ENCODE data around the gene RSRP1.

The RSRP1 gene

GRCh38 chr1:25217598-25218232 is 29.5 kb downstream of the RSRP1 start:
- Histone ChIP-seq H3K27ac (ENCODE audit: low read depth, low read length) (no peak overlapping the region), H3K9me3 (ENCODE audit: control insufficient read depth in 1 of 2, low read length in 2 of 2) (no peaks in the 10 kb centered on the region), H3K4me1 (ENCODE audit: control insufficient read depth in 1 of 2, insufficient read depth in 2 of 2, low read length in 2 of 2) (no peaks in the 10 kb centered on the region), H3K9ac (ENCODE audit: low read depth in 1 of 2, low read length in 2 of 2) (no peak overlapping the region), H3K36me3 (ENCODE audit: control insufficient read depth in 1 of 2, insufficient read depth in 2 of 2, low read length in 2 of 2) (peaks cover 0 to 18% of the 10 kb centered on the region in 2 donors), H3K27me3 (ENCODE audit: control insufficient read depth in 1 of 2, insufficient read depth in 2 of 2, low read length in 2 of 2) (no peaks in the 10 kb centered on the region), H3K4me3 (ENCODE audit: low read depth in 1 of 2, low read length in 2 of 2) (no peak overlapping the region)

DNA sequence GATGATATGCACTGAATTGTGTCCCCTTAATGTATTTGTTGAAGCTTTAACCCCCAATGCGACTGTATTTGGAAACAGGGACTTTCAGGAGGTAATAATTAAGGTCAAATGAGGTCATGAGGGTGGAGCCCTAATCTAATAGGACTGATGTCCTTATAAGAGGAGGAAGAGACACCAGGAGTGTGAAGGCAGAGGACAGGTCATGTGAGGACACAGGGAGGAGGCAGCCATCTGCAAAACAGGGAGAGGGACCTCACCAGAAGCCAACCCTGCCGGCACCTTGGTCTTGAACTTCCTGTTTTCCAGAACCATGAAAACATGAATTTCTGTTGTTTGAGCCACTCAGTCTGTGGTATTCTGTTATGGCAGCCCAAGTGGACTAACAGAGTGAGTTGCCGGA is 30.2 kb downstream of the RSRP1 start:
- no peaks in the 10 kb centered on the region for H3K27me3 ChIP-seq (ENCODE audit: control insufficient read depth in 1 of 2, insufficient read depth in 2 of 2, low read length in 2 of 2)
- H3K4me3 ChIP-seq (ENCODE audit: low read depth in 1 of 2, low read length in 2 of 2): no peak overlapping the region
- peaks cover 0 to 13% of the 10 kb centered on the region in 2 donors for H3K36me3 ChIP-seq (ENCODE audit: control insufficient read depth in 1 of 2, insufficient read depth in 2 of 2, low read length in 2 of 2)
- no peak overlapping the region for H3K9ac ChIP-seq (ENCODE audit: low read depth in 1 of 2, low read length in 2 of 2)
- no peaks in the 10 kb centered on the region for H3K4me1 ChIP-seq (ENCODE audit: control insufficient read depth in 1 of 2, insufficient read depth in 2 of 2, low read length in 2 of 2)
- H3K27ac ChIP-seq (ENCODE audit: low read depth, low read length): no peak overlapping the region
- no peaks in the 10 kb centered on the region for H3K9me3 ChIP-seq (ENCODE audit: control insufficient read depth in 1 of 2, low read length in 2 of 2)

DNA sequence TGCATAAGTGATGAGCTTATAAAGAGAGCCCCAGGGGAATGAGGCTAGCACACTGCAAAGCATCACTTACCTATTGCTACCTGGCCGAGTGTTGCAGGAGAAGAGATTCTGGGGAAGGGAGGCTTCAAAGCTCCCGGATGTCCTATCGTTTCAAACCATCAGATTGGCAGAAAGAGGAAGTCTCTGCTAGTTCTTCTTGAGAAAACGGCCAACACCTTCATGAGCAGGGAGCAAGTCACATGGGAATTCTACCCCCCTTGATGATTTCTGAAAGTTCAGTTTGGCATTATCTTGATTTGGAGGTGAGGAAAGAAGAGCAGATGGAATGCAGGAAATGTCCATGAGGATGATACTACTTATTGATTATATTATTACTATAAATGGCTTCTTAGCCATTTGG is 31.1 kb downstream of the RSRP1 start:
- H3K4me3 ChIP-seq (ENCODE audit: low read depth in 1 of 2, low read length in 2 of 2): no peak overlapping the region
- no peaks in the 10 kb centered on the region for H3K27me3 ChIP-seq (ENCODE audit: control insufficient read depth in 1 of 2, insufficient read depth in 2 of 2, low read length in 2 of 2)
- H3K9ac ChIP-seq (ENCODE audit: low read depth in 1 of 2, low read length in 2 of 2): no peak overlapping the region
- no peaks in the 10 kb centered on the region for H3K9me3 ChIP-seq (ENCODE audit: control insufficient read depth in 1 of 2, low read length in 2 of 2)
- no peaks in the 10 kb centered on the region for H3K4me1 ChIP-seq (ENCODE audit: control insufficient read depth in 1 of 2, insufficient read depth in 2 of 2, low read length in 2 of 2)
- no peak overlapping the region for H3K27ac ChIP-seq (ENCODE audit: low read depth, low read length)
- peaks cover 0 to 4% of the 10 kb centered on the region in 2 donors for H3K36me3 ChIP-seq (ENCODE audit: control insufficient read depth in 1 of 2, insufficient read depth in 2 of 2, low read length in 2 of 2)

DNA sequence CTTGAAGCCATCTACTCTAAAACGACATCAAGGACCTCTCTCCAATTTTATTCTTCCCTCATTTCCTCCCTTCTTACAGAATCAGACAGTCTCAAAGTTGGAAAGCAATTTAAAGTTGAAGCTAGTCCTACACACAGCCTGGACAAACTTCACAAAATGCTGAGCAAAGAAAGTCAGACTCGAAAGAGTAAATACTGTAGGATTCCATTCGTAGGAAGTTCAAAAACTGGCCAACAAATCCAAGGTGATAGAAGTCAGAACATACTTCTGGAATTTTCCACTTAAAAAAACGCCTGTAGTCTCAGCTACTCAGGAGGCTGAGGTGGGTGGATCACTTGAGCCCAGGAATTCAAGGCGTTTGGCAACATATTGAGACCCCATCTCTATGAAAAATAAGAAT is 34.5 kb downstream of the RSRP1 start:
- Histone ChIP-seq H3K4me3 (ENCODE audit: low read depth in 1 of 2, low read length in 2 of 2) (no peak overlapping the region), H3K9ac (ENCODE audit: low read depth in 1 of 2, low read length in 2 of 2) (no peak overlapping the region), H3K27me3 (ENCODE audit: control insufficient read depth in 1 of 2, insufficient read depth in 2 of 2, low read length in 2 of 2) (no peaks in the 10 kb centered on the region), H3K36me3 (ENCODE audit: control insufficient read depth in 1 of 2, insufficient read depth in 2 of 2, low read length in 2 of 2) (no peaks in the 10 kb centered on the region), H3K27ac (ENCODE audit: low read depth, low read length) (no peak overlapping the region), H3K4me1 (ENCODE audit: control insufficient read depth in 1 of 2, insufficient read depth in 2 of 2, low read length in 2 of 2) (peaks cover 9 to 12% of the 10 kb centered on the region in 2 donors), H3K9me3 (ENCODE audit: control insufficient read depth in 1 of 2, low read length in 2 of 2) (no peaks in the 10 kb centered on the region)

DNA sequence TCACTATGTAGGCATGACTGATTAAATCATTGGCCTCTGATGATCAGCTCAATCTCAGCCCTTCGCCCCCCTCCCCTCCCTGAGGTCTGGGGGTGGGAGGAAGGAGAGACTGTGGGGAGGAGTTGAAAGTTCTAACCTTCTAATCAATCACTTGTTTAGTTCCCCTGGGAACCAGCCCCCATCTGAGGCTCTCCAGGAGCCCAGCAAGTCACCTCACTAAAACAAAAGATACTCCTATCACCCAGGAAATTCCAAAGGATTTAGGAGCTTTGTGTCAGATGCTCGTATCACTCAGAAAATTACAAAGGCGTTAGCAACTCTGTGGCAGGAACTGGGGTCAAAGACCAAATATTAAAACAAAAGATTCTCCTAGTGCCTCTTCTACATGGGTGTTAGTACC is 36.5 kb downstream of the RSRP1 start:
- Histone ChIP-seq H3K9me3 (ENCODE audit: control insufficient read depth in 1 of 2, low read length in 2 of 2) (no peaks in the 10 kb centered on the region), H3K4me3 (ENCODE audit: low read depth in 1 of 2, low read length in 2 of 2) (no peak overlapping the region), H3K9ac (ENCODE audit: low read depth in 1 of 2, low read length in 2 of 2) (no peak overlapping the region)

GRCh38 chr1:25209516-25209915 is 37.7 kb downstream of the RSRP1 start:
- H3K4me1 ChIP-seq (ENCODE audit: control insufficient read depth in 1 of 2, insufficient read depth in 2 of 2, low read length in 2 of 2): peaks cover 12 to 14% of the 10 kb centered on the region in 2 donors
- H3K9me3 ChIP-seq (ENCODE audit: control insufficient read depth in 1 of 2, low read length in 2 of 2): no peaks in the 10 kb centered on the region
- H3K27me3 ChIP-seq (ENCODE audit: control insufficient read depth in 1 of 2, insufficient read depth in 2 of 2, low read length in 2 of 2): no peaks in the 10 kb centered on the region
- H3K36me3 ChIP-seq (ENCODE audit: control insufficient read depth in 1 of 2, insufficient read depth in 2 of 2, low read length in 2 of 2): no peaks in the 10 kb centered on the region
- no peak overlapping the region for H3K27ac ChIP-seq (ENCODE audit: low read depth, low read length)
- no peak overlapping the region for H3K9ac ChIP-seq (ENCODE audit: low read depth in 1 of 2, low read length in 2 of 2)
- no peak overlapping the region for H3K4me3 ChIP-seq (ENCODE audit: low read depth in 1 of 2, low read length in 2 of 2)

More for the DNA sequence above, 36.5 kb downstream of the RSRP1 start:
- Histone ChIP-seq H3K27me3 (ENCODE audit: control insufficient read depth in 1 of 2, insufficient read depth in 2 of 2, low read length in 2 of 2) (no peaks in the 10 kb centered on the region), H3K4me1 (ENCODE audit: control insufficient read depth in 1 of 2, insufficient read depth in 2 of 2, low read length in 2 of 2) (peaks cover 12 to 14% of the 10 kb centered on the region in 2 donors), H3K27ac (ENCODE audit: low read depth, low read length) (no peak overlapping the region), H3K36me3 (ENCODE audit: control insufficient read depth in 1 of 2, insufficient read depth in 2 of 2, low read length in 2 of 2) (no peaks in the 10 kb centered on the region)

DNA sequence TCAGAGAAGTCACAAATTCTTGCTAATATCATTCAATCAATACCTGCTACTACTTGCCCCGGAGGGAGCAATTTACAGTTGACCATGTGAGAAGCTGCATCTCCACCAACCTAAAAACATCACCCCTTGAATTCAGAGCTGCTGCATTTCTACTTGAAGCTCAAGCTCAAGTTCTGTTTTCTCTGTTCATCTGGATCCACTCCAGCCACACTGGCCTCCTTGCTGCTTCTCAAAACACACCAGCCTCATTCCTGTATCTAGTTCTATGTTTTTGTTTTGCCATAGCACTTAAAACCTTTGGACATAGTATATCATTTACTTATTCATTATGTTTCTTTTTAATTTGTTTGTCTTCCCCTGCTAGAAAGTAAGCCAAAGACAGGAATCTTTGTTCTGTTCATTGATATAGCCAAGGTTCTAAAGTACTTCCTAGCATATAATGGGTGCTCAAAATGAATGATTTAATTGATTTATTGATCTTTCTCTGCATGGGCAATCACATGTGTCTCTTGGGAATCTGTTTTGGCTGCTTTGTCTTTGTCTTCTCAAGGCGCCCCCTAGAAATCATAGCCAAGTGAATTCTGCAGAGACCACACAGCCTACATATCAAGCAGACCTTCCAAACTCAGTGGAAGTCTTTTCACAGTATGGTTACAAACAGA is 38.6 kb downstream of the RSRP1 start:
- no peak overlapping the region for H3K27ac ChIP-seq (ENCODE audit: low read depth, low read length)
- H3K36me3 ChIP-seq (ENCODE audit: control insufficient read depth in 1 of 2, insufficient read depth in 2 of 2, low read length in 2 of 2): no peaks in the 10 kb centered on the region
- H3K9ac ChIP-seq (ENCODE audit: low read depth in 1 of 2, low read length in 2 of 2): peak overlapping the region in 1 of 2 donors; percentile 25
- H3K4me3 ChIP-seq (ENCODE audit: low read depth in 1 of 2, low read length in 2 of 2): peak overlapping the region in 1 of 2 donors; percentile 15
- no peaks in the 10 kb centered on the region for H3K9me3 ChIP-seq (ENCODE audit: control insufficient read depth in 1 of 2, low read length in 2 of 2)
- H3K27me3 ChIP-seq (ENCODE audit: control insufficient read depth in 1 of 2, insufficient read depth in 2 of 2, low read length in 2 of 2): no peaks in the 10 kb centered on the region
- peaks cover 12 to 14% of the 10 kb centered on the region in 2 donors for H3K4me1 ChIP-seq (ENCODE audit: control insufficient read depth in 1 of 2, insufficient read depth in 2 of 2, low read length in 2 of 2)

DNA sequence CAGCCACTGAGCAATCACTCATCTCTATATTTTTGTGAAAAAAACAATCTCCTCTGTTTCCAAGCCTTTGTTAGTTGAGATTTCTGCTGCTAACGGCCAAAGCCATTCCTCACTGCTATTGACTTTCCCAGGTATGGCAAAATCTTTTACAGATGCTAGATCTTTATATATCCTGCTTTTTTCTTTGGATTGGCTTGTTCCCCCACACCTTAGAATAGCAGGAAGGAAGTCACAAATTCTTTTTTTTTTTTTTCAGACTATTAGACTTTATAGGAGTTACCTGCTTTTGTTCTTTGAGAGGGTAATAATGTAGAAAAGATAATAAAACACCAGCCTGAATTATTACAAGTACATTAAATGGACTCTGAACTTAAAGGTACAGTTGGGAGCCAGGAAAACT is 39.2 kb downstream of the RSRP1 start:
- H3K27ac ChIP-seq (ENCODE audit: low read depth, low read length): no peak overlapping the region
- H3K4me3 ChIP-seq (ENCODE audit: low read depth in 1 of 2, low read length in 2 of 2): peak overlapping the region in 1 of 2 donors; percentile 10
- H3K9me3 ChIP-seq (ENCODE audit: control insufficient read depth in 1 of 2, low read length in 2 of 2): no peaks in the 10 kb centered on the region
- H3K36me3 ChIP-seq (ENCODE audit: control insufficient read depth in 1 of 2, insufficient read depth in 2 of 2, low read length in 2 of 2): no peaks in the 10 kb centered on the region
- no peak overlapping the region for H3K9ac ChIP-seq (ENCODE audit: low read depth in 1 of 2, low read length in 2 of 2)
- no peaks in the 10 kb centered on the region for H3K27me3 ChIP-seq (ENCODE audit: control insufficient read depth in 1 of 2, insufficient read depth in 2 of 2, low read length in 2 of 2)
- peaks cover 12 to 14% of the 10 kb centered on the region in 2 donors for H3K4me1 ChIP-seq (ENCODE audit: control insufficient read depth in 1 of 2, insufficient read depth in 2 of 2, low read length in 2 of 2)

GRCh38 chr1:25206201-25206600 is 41.1 kb downstream of the RSRP1 start:
- H3K9me3 ChIP-seq (ENCODE audit: control insufficient read depth in 1 of 2, low read length in 2 of 2): no peaks in the 10 kb centered on the region
- no peaks in the 10 kb centered on the region for H3K27me3 ChIP-seq (ENCODE audit: control insufficient read depth in 1 of 2, insufficient read depth in 2 of 2, low read length in 2 of 2)
- no peak overlapping the region for H3K4me3 ChIP-seq (ENCODE audit: low read depth in 1 of 2, low read length in 2 of 2)
- no peaks in the 10 kb centered on the region for H3K36me3 ChIP-seq (ENCODE audit: control insufficient read depth in 1 of 2, insufficient read depth in 2 of 2, low read length in 2 of 2)
- H3K4me1 ChIP-seq (ENCODE audit: control insufficient read depth in 1 of 2, insufficient read depth in 2 of 2, low read length in 2 of 2): peaks cover 12 to 14% of the 10 kb centered on the region in 2 donors
- H3K9ac ChIP-seq (ENCODE audit: low read depth in 1 of 2, low read length in 2 of 2): no peak overlapping the region
- no peak overlapping the region for H3K27ac ChIP-seq (ENCODE audit: low read depth, low read length)

DNA sequence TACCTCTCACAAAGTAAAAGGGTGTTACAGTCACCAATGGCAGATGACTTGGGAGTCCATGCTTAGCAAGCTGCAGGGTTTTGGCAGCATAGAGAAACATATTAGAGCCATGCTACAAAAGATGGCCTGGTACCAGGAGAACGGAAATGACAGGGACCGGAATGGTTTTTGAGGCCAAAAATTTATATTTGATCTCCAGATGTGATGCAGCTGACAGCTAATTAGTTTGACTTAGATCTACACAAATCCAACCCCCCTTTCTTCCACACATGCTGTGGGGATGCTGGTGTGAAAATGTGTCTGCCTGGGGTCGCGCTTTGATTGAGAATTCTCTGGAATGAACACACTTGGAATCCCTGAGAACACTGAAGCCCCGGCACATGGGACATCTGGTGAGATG is 41.5 kb downstream of the RSRP1 start:
- Histone ChIP-seq H3K9me3 (ENCODE audit: control insufficient read depth in 1 of 2, low read length in 2 of 2) (no peaks in the 10 kb centered on the region), H3K27ac (ENCODE audit: low read depth, low read length) (no peak overlapping the region), H3K36me3 (ENCODE audit: control insufficient read depth in 1 of 2, insufficient read depth in 2 of 2, low read length in 2 of 2) (no peaks in the 10 kb centered on the region), H3K27me3 (ENCODE audit: control insufficient read depth in 1 of 2, insufficient read depth in 2 of 2, low read length in 2 of 2) (no peaks in the 10 kb centered on the region), H3K4me1 (ENCODE audit: control insufficient read depth in 1 of 2, insufficient read depth in 2 of 2, low read length in 2 of 2) (peaks cover 12 to 14% of the 10 kb centered on the region in 2 donors), H3K9ac (ENCODE audit: low read depth in 1 of 2, low read length in 2 of 2) (no peak overlapping the region), H3K4me3 (ENCODE audit: low read depth in 1 of 2, low read length in 2 of 2) (no peak overlapping the region)
